ENCODE data around the gene GSTM3.
"Not testable (repeated sequence)": the region's sequence is repeated elsewhere in the genome, so short reads cannot be mapped to it uniquely, and the experiment has no call there.

Gene GSTM3

DNA sequence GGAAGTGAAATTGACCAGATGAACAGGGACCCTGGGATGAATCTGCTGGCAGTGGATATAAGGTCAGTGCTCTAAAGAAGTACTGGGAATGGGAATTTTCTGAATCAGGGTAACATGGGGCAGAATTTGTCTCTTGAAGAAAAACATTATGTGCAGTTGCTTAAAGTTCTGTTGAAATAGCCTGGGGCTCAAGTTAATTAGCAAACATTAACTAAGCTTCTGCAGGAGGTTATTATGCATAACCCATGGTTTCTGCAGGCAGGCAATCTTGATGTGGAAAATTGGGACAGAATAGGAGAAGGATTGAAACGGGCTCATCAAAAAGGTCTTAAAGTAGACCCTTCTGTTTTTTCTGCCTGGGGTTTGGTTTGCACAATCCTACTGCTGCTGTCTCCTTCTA lies 14.8 kb downstream of the GSTM3 start:
- no peak for DNase-seq

DNA sequence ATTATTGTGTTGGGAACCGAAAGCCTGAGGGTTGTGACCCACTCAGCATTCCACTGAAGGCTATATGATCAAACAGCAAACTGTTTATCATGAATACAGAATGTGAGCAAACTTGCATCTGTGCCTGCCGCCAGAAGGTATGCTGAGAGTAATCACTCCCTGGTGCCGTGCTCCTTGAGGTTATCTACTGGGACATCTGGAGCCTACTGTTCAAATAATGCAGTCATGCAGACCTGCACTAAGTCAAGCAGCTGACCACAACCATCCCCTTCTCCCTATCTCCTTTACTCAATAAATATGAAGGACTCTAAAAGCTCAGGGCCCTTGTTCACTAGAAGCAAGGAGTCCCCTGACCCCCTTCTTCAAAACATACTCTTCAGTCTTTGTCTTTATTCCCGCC lies 15.3 kb downstream of the GSTM3 start:
- no peak for DNase-seq

DNA sequence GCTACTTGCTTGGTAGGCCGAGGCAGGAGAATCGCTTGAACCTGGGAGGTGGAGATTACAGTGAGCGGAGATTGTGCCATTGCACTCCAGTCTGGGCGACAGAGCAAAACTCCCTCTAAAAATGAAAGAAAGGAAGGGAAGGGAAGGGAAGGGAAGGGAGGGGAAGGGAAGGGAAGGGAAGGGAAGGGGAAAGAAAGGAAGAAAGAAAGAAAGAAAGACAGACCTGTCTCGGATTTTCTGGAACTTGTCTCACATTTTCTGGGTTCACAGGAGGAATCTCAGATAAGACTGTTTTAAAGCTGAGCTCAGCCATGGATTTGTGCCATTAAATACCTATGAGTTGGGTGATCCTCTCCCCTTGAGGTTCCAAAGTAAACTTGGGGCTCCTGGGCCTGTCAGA lies 15.9 kb downstream of the GSTM3 start:
- no peak for DNase-seq

DNA sequence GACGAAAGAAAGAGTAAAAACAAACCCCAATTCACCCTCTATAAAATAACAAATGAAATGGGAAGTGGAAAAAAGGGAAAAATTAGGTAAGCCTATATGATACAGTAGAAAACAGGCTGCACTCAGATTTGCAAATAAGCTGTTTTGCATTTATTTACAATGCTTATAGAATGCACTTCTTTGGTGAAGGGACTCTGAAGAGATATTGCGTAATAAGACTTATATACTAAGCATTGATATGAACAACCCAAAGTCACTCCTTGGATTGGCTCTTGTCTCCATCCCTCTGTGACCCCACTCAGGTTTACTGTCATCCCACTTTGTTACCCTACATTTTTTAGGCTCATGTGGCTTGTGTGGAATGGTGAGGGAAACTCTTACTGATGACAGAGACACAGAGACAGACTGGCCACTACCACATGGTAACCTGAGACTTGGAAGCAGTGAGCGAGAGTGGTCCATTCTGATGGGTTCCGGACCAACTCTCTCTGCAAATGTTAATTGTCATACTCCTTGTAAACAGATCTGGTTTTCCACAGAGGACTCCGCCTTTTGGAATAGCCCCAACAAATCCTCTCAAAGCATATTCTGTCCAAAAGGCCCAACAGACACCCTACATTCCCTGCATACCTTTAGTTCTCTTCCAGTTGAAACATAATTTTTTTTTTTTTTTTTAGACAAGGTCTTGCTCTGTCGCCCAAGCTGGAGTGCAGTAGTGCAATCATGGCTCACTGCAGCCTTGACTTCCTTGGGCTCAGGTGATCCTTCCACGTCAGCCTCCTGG lies 17.7 kb downstream of the GSTM3 start:
- DNase-seq: no peak

DNA sequence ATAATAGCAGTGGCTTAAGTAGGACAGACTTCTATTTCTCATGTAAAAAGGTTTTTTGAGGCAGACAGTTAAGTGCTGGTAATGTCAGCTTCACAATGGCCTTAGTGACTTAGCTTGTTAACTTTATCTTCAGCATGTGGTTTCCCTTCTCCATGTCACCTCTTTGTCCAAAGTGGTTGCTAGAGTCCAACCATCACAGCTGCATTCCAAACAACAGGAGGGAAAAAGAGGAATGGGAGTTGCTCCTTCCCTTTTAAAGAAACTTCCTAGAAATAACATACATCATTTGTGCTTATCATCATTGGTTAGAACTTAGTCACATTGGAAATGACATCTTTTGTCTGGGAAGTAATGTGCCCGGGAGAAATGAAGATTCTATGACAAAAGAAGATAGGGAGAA lies 18.9 kb downstream of the GSTM3 start:
- no peak for DNase-seq

DNA sequence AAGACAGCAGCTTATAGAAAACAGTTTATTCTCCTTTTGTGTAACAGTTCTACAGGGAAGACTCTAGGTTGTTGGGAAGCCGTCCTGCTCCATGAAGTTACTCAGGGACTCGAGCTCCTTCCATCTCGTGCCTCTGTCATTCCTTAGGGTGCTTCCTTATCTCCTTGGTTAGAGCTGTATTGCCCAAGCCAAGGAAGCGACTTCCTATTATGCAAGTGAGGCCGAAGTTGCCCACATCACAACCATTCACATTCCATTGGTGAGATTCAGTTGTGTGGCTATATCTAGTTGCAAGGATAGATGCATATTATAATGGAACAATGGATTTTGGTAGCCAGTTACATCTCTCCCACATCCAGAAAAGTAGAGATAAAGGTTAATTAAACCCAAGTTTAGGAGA lies 19.8 kb downstream of the GSTM3 start:
- no peak for DNase-seq

DNA sequence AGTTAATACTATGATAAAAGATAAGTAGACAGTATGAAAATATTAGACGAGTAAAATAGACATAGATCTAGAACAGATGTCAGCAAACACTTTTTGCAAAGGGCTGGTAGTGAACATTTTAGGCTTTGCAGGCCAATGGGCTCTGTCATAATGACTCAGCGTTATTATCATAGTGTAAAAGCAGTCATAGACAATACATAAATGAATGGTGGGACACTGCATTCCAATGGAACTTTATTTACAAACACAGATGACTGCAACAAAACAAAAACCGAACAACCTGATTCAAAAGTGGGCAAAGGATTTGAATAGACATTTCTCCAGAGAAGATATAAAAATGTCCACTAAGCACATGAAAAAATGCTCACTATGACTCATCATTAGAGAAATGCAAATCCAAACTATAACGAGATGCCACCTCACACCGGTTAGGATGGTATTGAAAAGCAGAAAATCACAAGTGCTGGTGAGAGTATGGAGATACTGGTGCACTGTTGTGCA lies 21.5 kb downstream of the GSTM3 start:
- no peak for DNase-seq

DNA sequence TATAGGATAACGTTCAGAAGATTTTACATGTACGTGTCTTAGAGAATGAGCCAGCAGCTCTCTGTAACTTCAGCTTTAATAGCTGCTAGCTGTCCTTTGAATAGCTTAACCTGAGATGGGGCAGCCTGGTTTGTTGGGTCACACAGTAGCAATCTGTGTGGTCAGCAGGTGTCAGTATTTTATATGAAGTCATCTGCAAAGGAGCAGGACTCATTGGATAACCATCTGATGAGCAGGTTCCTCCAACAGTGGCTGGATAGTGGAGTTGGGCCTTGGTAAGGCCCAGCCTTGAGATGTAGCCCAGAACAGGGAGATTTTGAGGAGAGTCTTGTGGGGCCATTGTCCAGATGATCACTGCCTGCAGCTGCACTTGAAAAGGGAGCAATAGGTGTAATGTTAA lies 22.3 kb downstream of the GSTM3 start:
- DNase-seq: no peak

DNA sequence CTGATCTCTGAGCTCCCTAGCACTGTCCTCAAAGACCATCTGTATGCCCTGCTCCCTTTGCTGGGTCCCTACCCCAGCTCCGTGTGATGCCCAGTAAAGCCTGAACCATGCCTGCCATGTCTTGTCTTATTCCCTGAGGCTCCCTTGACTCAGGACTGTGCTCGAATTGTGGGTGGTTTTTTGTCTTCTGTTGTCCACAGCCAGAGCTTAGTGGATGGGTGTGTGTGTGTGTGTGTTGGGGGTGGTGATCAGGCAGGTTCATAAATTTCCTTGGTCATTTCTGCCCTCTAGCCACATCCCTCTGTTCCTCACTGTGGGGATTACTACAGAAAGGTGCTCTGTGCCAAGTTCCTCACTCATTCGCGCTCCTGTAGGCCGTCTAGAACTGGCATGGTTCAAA lies 23.1 kb downstream of the GSTM3 start:
- DNase-seq: no peak

DNA sequence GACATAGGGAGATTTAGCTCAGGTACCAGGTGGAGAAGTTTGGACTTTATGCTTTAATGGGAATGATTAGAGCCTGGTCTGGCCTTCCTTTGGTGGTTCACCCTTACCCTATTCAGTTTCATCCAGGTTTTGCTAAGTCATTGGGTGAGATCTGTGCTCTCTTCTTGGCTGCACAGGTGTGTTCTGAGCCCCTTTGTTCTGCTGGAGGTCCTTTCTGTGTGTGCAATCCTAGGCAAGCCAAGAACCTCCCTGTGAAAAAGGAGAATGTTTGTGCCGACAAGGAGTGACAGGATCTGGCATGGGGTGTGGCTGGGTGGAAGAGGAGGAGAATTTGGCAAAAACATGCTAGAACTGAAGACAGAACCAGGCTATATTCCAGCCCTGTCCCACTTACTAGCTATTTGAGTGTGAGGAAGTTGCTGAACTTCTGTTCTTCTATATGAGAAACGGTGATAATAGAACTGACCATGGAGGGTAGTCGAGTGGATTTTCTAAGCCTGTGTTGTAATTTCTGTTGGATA lies 24.2 kb downstream of the GSTM3 start:
- DNase-seq: no peak

DNA sequence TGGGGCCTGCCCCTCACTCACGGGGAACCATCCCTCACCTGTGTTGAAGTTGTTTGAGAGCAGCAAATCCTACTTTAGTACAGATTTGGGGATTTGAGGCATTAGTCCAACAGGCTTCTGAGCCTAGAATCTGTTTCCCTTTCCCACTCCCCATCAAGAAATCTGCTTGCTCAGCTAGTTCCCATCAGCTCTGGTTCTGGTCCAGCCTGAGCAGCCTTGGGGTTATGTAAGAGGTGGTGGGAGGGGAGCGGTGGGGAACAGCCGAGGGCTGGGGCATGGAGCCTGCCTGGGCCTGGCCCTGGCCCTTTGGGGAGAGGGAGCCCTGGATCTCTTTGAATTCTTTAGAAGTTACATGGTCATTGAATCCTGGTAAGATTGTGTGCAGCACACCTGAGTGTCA lies 24.7 kb downstream of the GSTM3 start:
- DNase-seq: no peak

DNA sequence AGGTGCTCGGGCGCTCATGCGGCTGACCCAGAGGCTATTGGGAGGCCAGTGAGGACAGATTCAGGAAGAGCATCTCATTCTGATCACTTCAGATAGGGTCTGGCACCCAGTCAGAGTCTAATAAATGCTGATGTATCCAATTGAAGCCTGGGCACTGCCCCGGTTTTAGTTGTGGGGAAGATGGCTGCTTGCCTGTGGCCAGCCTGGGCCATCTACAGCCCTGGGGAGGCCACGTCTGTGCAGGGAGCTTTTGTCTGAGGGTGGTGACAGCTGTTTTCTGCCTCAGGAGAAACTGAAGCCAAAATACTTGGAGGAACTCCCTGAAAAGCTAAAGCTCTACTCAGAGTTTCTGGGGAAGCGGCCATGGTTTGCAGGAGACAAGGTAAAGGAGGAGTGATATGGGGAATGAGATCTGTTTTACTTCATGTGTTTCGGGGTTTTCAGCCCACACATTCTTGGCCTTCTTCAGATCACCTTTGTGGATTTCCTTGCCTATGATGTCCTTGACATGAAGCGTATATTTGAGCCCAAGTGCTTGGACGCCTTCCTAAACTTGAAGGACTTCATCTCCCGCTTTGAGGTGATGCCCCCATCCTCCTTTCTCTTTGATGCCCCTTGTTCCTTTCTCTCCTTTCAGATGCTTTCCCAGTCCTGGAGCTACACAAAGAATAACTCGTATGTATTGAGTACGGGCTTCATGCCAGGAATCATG lies 26.0 kb downstream of the GSTM3 start:
- DNase-seq: no peak

DNA sequence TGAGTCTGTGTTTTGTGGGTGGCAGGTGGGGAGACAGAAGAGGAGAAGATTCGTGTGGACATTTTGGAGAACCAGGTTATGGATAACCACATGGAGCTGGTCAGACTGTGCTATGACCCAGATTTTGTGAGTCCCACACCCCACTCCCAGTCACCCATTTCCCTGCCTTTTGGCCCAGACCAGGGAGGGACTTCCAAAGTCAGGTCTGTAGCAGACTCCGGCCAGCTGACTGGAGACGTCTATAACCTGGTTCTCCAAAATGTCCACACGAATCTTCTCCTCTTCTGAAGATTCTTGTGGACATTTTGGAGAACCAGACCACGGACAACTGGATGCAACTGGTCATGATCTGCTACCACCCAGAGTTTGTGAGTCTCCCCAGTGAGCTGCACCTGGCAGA lies 27.2 kb downstream of the GSTM3 start:
- DNase-seq: no peak

DNA sequence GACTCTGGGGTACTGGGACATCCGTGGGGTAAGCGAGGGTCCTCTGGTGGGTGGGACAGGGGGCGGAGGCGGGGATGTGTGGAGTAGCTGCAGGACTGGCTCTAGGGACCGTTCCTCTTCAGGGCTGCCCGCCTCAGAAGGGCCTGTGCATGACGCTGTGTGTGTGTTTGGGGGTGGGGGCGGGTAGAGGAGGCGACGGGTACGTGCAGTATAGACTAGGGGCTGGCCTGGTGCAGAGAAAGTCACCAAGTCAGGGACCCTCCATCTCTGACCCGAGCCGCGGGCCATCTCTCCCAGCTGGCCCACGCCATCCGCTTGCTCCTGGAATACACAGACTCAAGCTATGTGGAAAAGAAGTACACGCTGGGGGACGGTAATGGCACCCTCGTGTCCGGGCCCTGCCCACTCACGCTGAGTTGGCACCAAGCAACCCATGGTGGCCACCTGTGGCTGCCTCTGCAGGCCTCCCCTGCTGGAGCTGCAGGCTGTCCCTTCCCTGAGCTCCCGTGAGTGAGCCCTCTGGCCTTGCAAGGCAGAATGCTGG lies 28.4 kb downstream of the GSTM3 start:
- no peak for DNase-seq

DNA sequence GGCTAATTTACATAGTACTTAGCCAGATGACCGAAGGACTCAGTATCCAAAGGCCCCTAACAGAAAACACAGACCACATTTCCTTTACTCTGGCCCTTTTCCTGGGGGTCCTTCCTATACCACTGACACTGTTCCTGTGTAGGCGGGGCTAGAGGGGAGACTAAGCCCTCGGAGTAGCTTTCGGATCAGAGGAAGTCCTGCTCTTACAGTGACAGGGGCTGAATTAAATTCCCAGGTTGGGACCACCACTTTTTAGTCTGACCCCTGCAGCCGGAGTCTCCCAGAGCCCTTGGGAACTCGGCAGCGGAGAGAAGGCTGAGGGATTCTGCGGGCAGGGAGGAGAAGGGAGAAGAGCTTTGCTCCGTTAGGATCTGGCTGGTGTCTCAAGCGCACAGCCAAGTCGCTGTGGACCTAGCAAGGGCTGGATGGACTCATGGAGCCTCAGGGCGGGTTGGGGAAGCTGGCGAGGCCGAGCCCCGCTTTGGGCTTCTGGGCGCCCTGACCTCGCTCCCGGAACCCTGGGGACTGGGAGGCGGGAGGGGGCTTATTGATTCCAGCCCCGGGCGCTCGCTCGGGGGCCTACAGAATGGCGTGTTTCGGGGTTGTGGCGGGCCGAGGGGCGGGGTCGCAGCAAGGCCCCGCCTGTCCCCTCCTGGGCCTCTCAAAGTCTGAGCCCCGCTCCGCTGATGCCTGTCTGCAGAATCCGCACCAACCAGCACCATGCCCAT lies 29.1 kb downstream of the GSTM3 start, which contains the start of gene GSTM5:
TSS of gene GSTM5 (plus strand) at position 659 of the 728 bp plus-strand sequence. CDS start at position 721, 62 bp downstream.
- DNase-seq: not testable (repeated sequence)

DNA sequence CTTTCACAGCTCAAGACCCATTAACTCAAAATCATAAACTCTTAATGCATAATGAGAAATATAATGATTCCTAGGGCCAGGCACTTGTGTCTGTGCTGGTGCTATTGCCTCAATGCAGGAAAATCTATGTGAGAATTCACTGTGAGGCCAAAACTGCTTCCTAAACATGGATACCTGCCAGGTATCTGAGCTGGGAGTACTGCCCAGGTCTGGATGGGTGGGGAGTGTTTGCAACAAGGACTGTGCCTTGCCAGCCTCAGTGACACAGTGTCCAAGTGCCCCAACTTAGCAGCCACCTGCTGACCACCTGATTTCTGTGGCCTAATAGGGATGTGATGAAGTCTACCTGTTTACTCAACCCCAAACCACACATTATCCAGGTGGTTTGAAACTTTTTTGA lies 31.0 kb downstream of the GSTM3 start:
- DNase-seq: not testable (repeated sequence)

DNA sequence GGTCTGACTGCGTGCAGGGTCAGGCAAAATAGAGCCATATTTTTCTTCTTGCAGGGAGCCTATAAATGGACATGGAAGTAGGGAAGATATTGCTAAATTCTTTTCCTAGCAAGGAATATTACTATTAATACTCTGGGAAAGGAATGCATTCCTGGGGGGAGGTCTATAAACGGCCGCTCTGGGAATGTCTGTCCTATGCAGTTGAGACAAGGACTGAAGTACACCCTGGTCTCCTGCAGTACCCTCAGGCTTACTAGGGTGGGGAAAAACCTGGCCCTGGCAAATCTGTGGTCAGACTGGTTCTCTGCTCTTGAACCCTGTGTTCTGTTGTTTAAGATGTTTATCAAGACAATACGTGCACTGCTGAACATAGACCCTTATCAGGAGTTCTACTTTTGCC lies 31.9 kb downstream of the GSTM3 start:
- not testable (repeated sequence) for DNase-seq

DNA sequence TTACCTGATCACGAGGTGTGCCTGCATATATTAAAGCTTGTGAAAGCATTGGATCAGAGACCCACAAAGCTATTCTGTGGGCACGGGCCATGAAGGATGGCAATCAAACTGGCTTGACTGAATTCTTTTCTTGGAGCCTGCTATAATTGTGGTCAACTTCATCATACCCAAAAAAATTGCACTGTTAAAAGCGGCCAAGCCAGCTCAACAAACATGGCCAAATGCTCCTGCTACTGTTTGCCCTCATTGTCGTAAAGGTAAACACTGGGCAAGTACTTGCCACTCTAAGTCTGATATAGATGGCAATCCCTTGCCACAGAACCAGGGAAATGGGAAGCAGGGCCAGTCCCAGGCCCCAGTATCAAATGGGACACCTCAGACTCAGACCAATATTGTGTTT lies 35.4 kb downstream of the GSTM3 start:
- no peak for DNase-seq

DNA sequence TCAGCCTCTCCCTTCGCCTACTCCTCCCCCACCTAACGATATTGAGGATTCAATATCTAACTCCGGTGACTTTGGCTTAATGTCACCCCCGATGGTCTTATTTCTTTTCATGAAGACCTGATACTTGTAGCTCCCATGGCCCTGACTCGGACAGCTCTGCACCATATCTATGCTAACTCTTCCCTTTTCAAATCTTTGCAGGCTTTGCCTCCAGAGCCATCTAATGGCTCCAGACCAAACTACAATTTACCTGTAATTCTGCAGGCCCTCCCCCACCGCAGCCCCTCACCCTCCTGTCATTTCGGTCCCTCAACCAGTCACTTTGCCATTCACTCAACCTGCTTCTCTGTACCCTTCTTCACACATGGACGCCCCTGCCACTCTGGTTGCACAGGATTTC lies 36.7 kb downstream of the GSTM3 start:
- no peak for DNase-seq

DNA sequence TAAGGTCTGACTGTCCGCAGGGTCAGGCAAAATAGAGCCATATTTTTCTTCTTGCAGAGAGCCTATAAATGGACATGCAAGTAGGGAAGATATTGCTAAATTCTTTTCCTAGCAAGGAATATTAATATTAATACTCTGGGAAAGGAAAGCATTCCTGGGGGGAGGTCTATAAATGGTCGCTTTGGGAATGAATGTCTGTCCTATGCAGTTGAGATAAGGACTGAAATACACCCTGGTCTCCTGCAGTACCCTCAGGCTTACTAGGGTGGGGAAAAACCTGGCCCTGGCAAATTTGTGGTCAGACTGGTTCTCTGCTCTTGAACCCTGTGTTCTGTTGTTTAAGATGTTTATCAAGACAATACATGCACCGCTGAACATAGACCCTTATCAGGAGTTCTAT lies 37.9 kb downstream of the GSTM3 start:
- DNase-seq: not testable (repeated sequence)

DNA sequence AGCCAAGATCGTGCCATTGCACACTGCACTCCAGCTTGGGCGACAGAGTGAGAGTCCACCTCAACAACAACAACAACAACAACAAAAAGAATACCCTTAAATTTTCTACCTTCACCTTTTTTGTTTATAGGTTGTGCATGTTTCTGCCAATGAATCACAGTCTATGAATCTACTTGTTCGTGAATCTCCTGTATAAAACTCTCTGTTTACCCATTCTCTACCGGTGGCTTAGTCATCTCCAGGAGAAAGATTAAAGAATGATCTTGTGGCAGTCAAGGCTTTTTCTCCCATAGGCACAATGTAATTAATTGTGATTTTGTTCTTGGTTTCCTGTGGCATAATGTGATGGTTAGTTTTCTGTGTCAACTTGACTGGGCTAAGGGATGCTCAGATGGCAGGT lies 43.0 kb downstream of the GSTM3 start:
- not testable (repeated sequence) for DNase-seq

DNA sequence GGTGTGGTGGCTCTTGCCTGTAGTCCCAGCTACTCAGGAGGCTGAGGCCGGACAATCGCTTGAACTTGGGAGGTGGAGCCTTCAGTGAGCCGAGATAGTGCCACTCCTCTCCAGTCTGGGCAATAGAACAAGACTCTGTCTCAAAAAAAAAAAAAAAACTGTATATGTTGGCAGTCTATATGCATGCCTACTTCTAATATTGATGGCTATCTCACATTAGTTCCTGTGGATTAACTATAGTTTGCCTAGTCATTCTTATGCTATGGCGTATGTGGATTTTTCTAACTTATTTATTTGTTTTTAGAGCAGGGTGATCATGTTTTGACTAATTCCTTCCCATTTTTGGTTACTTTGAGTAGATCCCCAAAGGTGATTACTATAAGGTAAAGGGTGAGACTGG lies 43.8 kb downstream of the GSTM3 start:
- DNase-seq: no peak

DNA sequence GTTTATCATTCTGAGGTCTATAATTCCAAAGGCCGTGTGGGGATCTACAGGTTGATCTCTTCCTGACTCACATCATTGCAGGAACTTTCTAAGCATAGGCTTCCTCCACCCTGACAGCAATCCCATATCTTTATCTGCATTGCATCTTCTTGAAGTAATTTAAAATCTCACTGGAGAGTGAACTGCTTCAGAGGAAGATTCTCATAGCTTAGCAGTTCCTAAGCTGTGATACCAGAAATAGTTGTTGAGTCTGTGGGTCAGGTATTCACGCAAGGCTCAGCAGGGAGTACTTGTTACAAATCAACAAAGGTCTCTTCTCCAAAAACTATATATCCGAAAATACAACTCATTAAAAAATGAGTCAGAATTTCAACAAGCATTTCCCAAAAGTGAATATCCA lies 45.7 kb downstream of the GSTM3 start:
- DNase-seq: not testable (repeated sequence)
